GM23338 (cell line): ENCODE measurements around the gene FRMD4A. TPM values are rescaled to one million over a fixed set of nuclear protein-coding genes. Genes with fewer than 3 reads are reported as not detected.

Experiments used
- ATAC-seq: fragments of 200-7000 bp; cut with Tn5 transposase; 3 replicates; pipeline ENCODE4 v1.9.1; 2020
- DNase-seq: peaks from one replicate; pipeline ENCODE4 v3.0.0-alpha.2; 2015; ENCODE audit warnings: low spot score
- H2AFZ ChIP-seq: fragments of 200-600 bp; sonication (generic); 2 replicates; pipeline ENCODE4 v1.8.0; 2016; ENCODE audit warnings: antibody characterized with exemption, mild to moderate bottlenecking, moderate library complexity
- H3F3A ChIP-seq: fragments of 200-600 bp; sonication (generic); replicated peaks from 2 replicates; pipeline ENCODE4 v1.8.0; 2017; ENCODE audit warnings: antibody characterized with exemption, mixed run types, low read depth
- H3K27ac ChIP-seq: fragments of 200-600 bp; sonication (generic); 2 replicates; pipeline ENCODE4 v1.6.1; 2016; ENCODE audit warnings: low read depth
- H3K27me3 ChIP-seq: fragments of 200-600 bp; sonication (generic); 2 replicates; pipeline ENCODE4 v1.8.0; 2016; ENCODE audit warnings: mild to moderate bottlenecking, mixed run types, moderate library complexity; ENCODE audit not compliant: insufficient read depth
- H3K36me3 ChIP-seq: fragments of 200-600 bp; sonication (generic); 2 replicates; pipeline ENCODE4 v1.8.0; 2016; ENCODE audit warnings: mild to moderate bottlenecking; ENCODE audit not compliant: insufficient read depth
- H3K4me1 ChIP-seq: fragments of 200-600 bp; sonication (generic); 2 replicates; pipeline ENCODE4 v1.8.0; 2016; ENCODE audit warnings: mild to moderate bottlenecking, moderate library complexity; ENCODE audit not compliant: insufficient read depth
- H3K4me2 ChIP-seq: fragments of 200-600 bp; sonication (generic); 2 replicates; pipeline ENCODE4 v1.7.1; 2017; ENCODE audit warnings: mixed run types
- H3K4me3 ChIP-seq: fragments of 200-600 bp; sonication (generic); 2 replicates; pipeline ENCODE4 v1.6.1; 2016; ENCODE audit warnings: mixed run types
- H3K79me2 ChIP-seq: fragments of 200-600 bp; sonication (generic); replicated peaks from 2 replicates; pipeline ENCODE4 v1.8.0; 2017; ENCODE audit warnings: mild to moderate bottlenecking; ENCODE audit not compliant: insufficient read depth
- H3K9me2 ChIP-seq: fragments of 200-600 bp; sonication (generic); 2 replicates; pipeline ENCODE4 v1.8.0; 2017; ENCODE audit not compliant: insufficient read depth
- H4K20me1 ChIP-seq: fragments of 200-600 bp; sonication (generic); replicated peaks from 2 replicates; pipeline ENCODE4 v1.8.0; 2017; ENCODE audit warnings: mild to moderate bottlenecking; ENCODE audit not compliant: insufficient read depth
- H3K27ac Mint-ChIP-seq: 2 replicates; pipeline ENCODE4 v1.8.0; 2020; ENCODE audit warnings: inconsistent platforms, mild to moderate bottlenecking, moderate library complexity, mixed read lengths
- H3K27me3 Mint-ChIP-seq: 3 replicates; pipeline ENCODE4 v1.8.0; 2022; ENCODE audit warnings: low read depth, mild to moderate bottlenecking, moderate library complexity, mixed read lengths, inconsistent platforms; ENCODE audit not compliant: insufficient read depth, poor library complexity
- H3K36me3 Mint-ChIP-seq: 3 replicates; pipeline ENCODE4 v1.8.0; 2021; ENCODE audit warnings: low read depth, mild to moderate bottlenecking, inconsistent platforms, moderate library complexity, mixed read lengths
- H3K4me1 Mint-ChIP-seq: 3 replicates; pipeline ENCODE4 v1.8.0; 2020; ENCODE audit warnings: mild to moderate bottlenecking, inconsistent platforms, mixed read lengths
- H3K4me3 Mint-ChIP-seq: 3 replicates; pipeline ENCODE4 v1.8.0; 2021; ENCODE audit warnings: moderate library complexity, mild to moderate bottlenecking, inconsistent platforms, mixed read lengths
- H3K9me3 Mint-ChIP-seq: 3 replicates; pipeline ENCODE4 v1.8.0; 2020; ENCODE audit warnings: moderate library complexity, mild to moderate bottlenecking, inconsistent platforms, mixed read lengths
- CREB1 ChIP-seq: fragments of 250-450 bp; sonication (Bioruptor Pico); IDR thresholded peaks from 2 replicates; pipeline ENCODE4 v1.5.0; 2020; ENCODE audit warnings: low read depth, mild to moderate bottlenecking, moderate library complexity
- EZH2 ChIP-seq: fragments of 200-600 bp; sonication (generic); IDR thresholded peaks from one replicate; pipeline ENCODE4 v1.8.0; 2017; ENCODE audit warnings: antibody characterized with exemption, mild to moderate bottlenecking, low read depth; ENCODE audit not compliant: unreplicated experiment
- EZH2phosphoT487 ChIP-seq: fragments of 200-600 bp; sonication (generic); IDR thresholded peaks from one replicate; pipeline ENCODE4 v1.8.1; 2018; ENCODE audit warnings: antibody characterized with exemption; ENCODE audit not compliant: unreplicated experiment
- JUNB ChIP-seq: IDR thresholded peaks from one replicate; pipeline ENCODE4 v1.6.1; 2016; ENCODE audit warnings: antibody characterized with exemption; ENCODE audit not compliant: unreplicated experiment
- NANOG ChIP-seq: IDR thresholded peaks from 2 replicates; pipeline ENCODE4 v1.6.1; 2016; ENCODE audit warnings: antibody characterized with exemption, borderline replicate concordance
- POLR2AphosphoS5 ChIP-seq: IDR thresholded peaks from 2 replicates; pipeline ENCODE4 v1.6.1; 2016; ENCODE audit warnings: antibody characterized with exemption, low read depth
- STAT1 ChIP-seq: IDR thresholded peaks from one replicate; pipeline ENCODE4 v1.6.1; 2016; ENCODE audit warnings: antibody characterized with exemption; ENCODE audit not compliant: unreplicated experiment
- ZNF114 ChIP-seq: fragments of 250-450 bp; sonication (Bioruptor Pico); IDR thresholded peaks from 2 replicates; pipeline ENCODE4 v1.5.0; 2020; ENCODE audit warnings: mild to moderate bottlenecking, moderate library complexity
- ZNF331 ChIP-seq: fragments of 250-450 bp; sonication (Bioruptor Pico); IDR thresholded peaks from 2 replicates; pipeline ENCODE4 v1.5.0; 2020; ENCODE audit warnings: low read depth, mild to moderate bottlenecking, moderate library complexity
- polyA plus RNA-seq: library from polyadenylated mRNA; unstranded; fragments of >200 nt; fragmentation: Nextera tagmentation; extraction: Ambion mirVana; gene quantifications from 2 replicates; pipeline ENCODE4 v1.2.1, GENCODE V29; 2016
- total RNA-seq: library from RNA; depleted of rRNA; stranded (reverse); fragments of >200 nt; shearing (Covaris generic); gene quantifications from 2 replicates; pipeline ENCODE4 v1.2.3, GENCODE V29; 2014
- TF ChIP-seq, protein P1 (sequence below), 2 experiments: fragments of 200-600 bp in 1 of 2; sonication (generic) in 1 of 2; conservative IDR thresholded peaks; 2 replicates each; pipeline versions ENCODE4 v1.5.1 to v1.6.1; 2016 to 2017; ENCODE audit warnings: antibody characterized with exemption in 2 of 2, low read depth in 2 of 2, mild to moderate bottlenecking in 2 of 2, moderate library complexity in 1 of 2
- TF ChIP-seq, protein P2 (sequence below): IDR thresholded peaks from 2 replicates; pipeline ENCODE4 v1.6.1; 2016; ENCODE audit warnings: antibody characterized with exemption
- TF ChIP-seq, protein P3 (sequence below): IDR thresholded peaks from one replicate; pipeline ENCODE4 v1.6.1; 2018; ENCODE audit warnings: antibody characterized with exemption; ENCODE audit not compliant: unreplicated experiment
- TF ChIP-seq, protein P4 (sequence below): fragments of 250-450 bp; sonication (Bioruptor Pico); IDR thresholded peaks from 2 replicates; pipeline ENCODE4 v1.5.0; 2020; ENCODE audit warnings: mild to moderate bottlenecking, moderate library complexity

The FRMD4A gene
- total and polyA plus RNA-seq, 2 experiments from 2014 or later = 14.0 to 20.1 TPM

DNA sequence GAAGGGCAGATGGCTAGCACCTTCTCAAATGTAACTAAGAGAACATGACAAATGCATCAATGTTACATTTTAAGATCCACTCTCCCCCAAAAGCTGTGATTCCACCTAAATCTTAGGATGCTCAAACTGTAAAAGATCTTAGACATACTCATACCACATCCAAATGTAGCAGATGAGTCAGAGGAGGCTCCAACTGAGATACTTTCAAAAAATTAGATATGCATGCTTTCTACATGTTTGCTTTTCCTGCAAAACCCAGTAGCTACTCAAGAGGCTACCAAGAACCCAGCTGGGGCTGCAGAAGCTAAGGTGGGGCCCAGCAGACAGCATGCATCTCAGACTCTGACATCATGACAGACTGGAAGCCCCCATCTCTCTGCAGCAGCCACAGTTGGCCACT lies 31.4 kb upstream of the FRMD4A start:
- Histone ChIP-seq H3K4me2 (no peak overlapping the region), H3K27ac (no peak overlapping the region), H3K27me3 (no peaks in the 10 kb centered on the region), H3K36me3 (no peaks in the 10 kb centered on the region), H3K4me3 (no peak overlapping the region), H3F3A (no peaks in the 10 kb centered on the region), H3K4me1 (no peaks in the 10 kb centered on the region), H3K9me2 (peaks cover 3% of the 10 kb centered on the region; the same call in 1 of the 2 replicates), H3K79me2 (no peaks in the 10 kb centered on the region), H4K20me1 (no peaks in the 10 kb centered on the region), H2AFZ (no peak overlapping the region)
- H3K9me3 Mint-ChIP-seq = no peaks in the 10 kb centered on the region
- H3K27ac Mint-ChIP-seq = no peak overlapping the region
- no peaks in the 10 kb centered on the region for H3K4me1 Mint-ChIP-seq
- ATAC-seq (no peak), DNase-seq (no peak)
- H3K36me3 Mint-ChIP-seq = no peaks in the 10 kb centered on the region
- no peak overlapping the region for H3K4me3 Mint-ChIP-seq
- no peak for TF ChIP-seq STAT1
- no peak for TF ChIP-seq ZNF114 (CRISPR knock-in tag)
- no peak for TF ChIP-seq JUNB
- no peak for TF ChIP-seq CREB1 (CRISPR knock-in tag)
- TF ChIP-seq, protein P1, sequence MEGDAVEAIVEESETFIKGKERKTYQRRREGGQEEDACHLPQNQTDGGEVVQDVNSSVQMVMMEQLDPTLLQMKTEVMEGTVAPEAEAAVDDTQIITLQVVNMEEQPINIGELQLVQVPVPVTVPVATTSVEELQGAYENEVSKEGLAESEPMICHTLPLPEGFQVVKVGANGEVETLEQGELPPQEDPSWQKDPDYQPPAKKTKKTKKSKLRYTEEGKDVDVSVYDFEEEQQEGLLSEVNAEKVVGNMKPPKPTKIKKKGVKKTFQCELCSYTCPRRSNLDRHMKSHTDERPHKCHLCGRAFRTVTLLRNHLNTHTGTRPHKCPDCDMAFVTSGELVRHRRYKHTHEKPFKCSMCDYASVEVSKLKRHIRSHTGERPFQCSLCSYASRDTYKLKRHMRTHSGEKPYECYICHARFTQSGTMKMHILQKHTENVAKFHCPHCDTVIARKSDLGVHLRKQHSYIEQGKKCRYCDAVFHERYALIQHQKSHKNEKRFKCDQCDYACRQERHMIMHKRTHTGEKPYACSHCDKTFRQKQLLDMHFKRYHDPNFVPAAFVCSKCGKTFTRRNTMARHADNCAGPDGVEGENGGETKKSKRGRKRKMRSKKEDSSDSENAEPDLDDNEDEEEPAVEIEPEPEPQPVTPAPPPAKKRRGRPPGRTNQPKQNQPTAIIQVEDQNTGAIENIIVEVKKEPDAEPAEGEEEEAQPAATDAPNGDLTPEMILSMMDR (conservative IDR thresholded peaks at IDR 0.05; ENCODE audit: low read depth in 2 of 2) = no peak
- TF ChIP-seq EZH2 = no peak
- TF ChIP-seq EZH2phosphoT487 = no peak
- TF ChIP-seq, protein P2, sequence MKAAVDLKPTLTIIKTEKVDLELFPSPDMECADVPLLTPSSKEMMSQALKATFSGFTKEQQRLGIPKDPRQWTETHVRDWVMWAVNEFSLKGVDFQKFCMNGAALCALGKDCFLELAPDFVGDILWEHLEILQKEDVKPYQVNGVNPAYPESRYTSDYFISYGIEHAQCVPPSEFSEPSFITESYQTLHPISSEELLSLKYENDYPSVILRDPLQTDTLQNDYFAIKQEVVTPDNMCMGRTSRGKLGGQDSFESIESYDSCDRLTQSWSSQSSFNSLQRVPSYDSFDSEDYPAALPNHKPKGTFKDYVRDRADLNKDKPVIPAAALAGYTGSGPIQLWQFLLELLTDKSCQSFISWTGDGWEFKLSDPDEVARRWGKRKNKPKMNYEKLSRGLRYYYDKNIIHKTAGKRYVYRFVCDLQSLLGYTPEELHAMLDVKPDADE = no peak
- TF ChIP-seq POLR2AphosphoS5 = no peak
- TF ChIP-seq, protein P3, sequence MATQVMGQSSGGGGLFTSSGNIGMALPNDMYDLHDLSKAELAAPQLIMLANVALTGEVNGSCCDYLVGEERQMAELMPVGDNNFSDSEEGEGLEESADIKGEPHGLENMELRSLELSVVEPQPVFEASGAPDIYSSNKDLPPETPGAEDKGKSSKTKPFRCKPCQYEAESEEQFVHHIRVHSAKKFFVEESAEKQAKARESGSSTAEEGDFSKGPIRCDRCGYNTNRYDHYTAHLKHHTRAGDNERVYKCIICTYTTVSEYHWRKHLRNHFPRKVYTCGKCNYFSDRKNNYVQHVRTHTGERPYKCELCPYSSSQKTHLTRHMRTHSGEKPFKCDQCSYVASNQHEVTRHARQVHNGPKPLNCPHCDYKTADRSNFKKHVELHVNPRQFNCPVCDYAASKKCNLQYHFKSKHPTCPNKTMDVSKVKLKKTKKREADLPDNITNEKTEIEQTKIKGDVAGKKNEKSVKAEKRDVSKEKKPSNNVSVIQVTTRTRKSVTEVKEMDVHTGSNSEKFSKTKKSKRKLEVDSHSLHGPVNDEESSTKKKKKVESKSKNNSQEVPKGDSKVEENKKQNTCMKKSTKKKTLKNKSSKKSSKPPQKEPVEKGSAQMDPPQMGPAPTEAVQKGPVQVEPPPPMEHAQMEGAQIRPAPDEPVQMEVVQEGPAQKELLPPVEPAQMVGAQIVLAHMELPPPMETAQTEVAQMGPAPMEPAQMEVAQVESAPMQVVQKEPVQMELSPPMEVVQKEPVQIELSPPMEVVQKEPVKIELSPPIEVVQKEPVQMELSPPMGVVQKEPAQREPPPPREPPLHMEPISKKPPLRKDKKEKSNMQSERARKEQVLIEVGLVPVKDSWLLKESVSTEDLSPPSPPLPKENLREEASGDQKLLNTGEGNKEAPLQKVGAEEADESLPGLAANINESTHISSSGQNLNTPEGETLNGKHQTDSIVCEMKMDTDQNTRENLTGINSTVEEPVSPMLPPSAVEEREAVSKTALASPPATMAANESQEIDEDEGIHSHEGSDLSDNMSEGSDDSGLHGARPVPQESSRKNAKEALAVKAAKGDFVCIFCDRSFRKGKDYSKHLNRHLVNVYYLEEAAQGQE = no peak
- no peak for TF ChIP-seq ZNF331 (CRISPR knock-in tag)
- no peak for TF ChIP-seq NANOG
- TF ChIP-seq, protein P4, sequence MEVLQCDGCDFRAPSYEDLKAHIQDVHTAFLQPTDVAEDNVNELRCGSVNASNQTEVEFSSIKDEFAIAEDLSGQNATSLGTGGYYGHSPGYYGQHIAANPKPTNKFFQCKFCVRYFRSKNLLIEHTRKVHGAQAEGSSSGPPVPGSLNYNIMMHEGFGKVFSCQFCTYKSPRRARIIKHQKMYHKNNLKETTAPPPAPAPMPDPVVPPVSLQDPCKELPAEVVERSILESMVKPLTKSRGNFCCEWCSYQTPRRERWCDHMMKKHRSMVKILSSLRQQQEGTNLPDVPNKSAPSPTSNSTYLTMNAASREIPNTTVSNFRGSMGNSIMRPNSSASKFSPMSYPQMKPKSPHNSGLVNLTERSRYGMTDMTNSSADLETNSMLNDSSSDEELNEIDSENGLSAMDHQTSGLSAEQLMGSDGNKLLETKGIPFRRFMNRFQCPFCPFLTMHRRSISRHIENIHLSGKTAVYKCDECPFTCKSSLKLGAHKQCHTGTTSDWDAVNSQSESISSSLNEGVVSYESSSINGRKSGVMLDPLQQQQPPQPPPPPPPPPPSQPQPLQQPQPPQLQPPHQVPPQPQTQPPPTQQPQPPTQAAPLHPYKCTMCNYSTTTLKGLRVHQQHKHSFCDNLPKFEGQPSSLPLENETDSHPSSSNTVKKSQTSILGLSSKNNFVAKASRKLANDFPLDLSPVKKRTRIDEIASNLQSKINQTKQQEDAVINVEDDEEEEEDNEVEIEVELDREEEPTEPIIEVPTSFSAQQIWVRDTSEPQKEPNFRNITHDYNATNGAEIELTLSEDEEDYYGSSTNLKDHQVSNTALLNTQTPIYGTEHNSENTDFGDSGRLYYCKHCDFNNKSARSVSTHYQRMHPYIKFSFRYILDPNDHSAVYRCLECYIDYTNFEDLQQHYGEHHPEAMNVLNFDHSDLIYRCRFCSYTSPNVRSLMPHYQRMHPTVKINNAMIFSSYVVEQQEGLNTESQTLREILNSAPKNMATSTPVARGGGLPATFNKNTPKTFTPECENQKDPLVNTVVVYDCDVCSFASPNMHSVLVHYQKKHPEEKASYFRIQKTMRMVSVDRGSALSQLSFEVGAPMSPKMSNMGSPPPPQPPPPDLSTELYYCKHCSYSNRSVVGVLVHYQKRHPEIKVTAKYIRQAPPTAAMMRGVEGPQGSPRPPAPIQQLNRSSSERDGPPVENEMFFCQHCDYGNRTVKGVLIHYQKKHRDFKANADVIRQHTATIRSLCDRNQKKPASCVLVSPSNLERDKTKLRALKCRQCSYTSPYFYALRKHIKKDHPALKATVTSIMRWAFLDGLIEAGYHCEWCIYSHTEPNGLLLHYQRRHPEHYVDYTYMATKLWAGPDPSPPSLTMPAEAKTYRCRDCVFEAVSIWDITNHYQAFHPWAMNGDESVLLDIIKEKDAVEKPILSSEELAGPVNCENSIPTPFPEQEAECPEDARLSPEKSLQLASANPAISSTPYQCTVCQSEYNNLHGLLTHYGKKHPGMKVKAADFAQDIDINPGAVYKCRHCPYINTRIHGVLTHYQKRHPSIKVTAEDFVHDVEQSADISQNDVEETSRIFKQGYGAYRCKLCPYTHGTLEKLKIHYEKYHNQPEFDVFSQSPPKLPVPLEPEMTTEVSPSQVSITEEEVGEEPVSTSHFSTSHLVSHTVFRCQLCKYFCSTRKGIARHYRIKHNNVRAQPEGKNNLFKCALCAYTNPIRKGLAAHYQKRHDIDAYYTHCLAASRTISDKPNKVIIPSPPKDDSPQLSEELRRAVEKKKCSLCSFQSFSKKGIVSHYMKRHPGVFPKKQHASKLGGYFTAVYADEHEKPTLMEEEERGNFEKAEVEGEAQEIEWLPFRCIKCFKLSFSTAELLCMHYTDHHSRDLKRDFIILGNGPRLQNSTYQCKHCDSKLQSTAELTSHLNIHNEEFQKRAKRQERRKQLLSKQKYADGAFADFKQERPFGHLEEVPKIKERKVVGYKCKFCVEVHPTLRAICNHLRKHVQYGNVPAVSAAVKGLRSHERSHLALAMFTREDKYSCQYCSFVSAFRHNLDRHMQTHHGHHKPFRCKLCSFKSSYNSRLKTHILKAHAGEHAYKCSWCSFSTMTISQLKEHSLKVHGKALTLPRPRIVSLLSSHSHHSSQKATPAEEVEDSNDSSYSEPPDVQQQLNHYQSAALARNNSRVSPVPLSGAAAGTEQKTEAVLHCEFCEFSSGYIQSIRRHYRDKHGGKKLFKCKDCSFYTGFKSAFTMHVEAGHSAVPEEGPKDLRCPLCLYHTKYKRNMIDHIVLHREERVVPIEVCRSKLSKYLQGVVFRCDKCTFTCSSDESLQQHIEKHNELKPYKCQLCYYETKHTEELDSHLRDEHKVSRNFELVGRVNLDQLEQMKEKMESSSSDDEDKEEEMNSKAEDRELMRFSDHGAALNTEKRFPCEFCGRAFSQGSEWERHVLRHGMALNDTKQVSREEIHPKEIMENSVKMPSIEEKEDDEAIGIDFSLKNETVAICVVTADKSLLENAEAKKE = no peak
- no peaks in the 10 kb centered on the region for H3K27me3 Mint-ChIP-seq
